SU-DHL-6 (cell line): ENCODE measurements around the gene TBC1D5.

Experiments used
- EZH2phosphoT487 ChIP-seq: fragments of 200-600 bp; sonication (generic), shearing (Covaris generic); conservative IDR thresholded peaks from 2 replicates; pipeline ENCODE4 v1.6.1; 2018; ENCODE audit warnings: mild to moderate bottlenecking, antibody characterized with exemption, low read length, moderate library complexity, mixed read lengths
- TF ChIP-seq, protein P1 (sequence below): fragments of 200-600 bp; sonication (generic); IDR thresholded peaks from one replicate; pipeline ENCODE4 v1.5.1; 2017; ENCODE audit warnings: antibody characterized with exemption, mild to moderate bottlenecking, low read length, moderate library complexity; ENCODE audit not compliant: insufficient read depth, poor library complexity, severe bottlenecking

GRCh38 chr3:17396036-17396435 is 346.4 kb downstream of the TBC1D5 start:
- TF ChIP-seq, protein P1, sequence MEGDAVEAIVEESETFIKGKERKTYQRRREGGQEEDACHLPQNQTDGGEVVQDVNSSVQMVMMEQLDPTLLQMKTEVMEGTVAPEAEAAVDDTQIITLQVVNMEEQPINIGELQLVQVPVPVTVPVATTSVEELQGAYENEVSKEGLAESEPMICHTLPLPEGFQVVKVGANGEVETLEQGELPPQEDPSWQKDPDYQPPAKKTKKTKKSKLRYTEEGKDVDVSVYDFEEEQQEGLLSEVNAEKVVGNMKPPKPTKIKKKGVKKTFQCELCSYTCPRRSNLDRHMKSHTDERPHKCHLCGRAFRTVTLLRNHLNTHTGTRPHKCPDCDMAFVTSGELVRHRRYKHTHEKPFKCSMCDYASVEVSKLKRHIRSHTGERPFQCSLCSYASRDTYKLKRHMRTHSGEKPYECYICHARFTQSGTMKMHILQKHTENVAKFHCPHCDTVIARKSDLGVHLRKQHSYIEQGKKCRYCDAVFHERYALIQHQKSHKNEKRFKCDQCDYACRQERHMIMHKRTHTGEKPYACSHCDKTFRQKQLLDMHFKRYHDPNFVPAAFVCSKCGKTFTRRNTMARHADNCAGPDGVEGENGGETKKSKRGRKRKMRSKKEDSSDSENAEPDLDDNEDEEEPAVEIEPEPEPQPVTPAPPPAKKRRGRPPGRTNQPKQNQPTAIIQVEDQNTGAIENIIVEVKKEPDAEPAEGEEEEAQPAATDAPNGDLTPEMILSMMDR: no peak
- no peak for TF ChIP-seq EZH2phosphoT487
